Measurements from ENCODE around the gene SLC15A4.

DNA sequence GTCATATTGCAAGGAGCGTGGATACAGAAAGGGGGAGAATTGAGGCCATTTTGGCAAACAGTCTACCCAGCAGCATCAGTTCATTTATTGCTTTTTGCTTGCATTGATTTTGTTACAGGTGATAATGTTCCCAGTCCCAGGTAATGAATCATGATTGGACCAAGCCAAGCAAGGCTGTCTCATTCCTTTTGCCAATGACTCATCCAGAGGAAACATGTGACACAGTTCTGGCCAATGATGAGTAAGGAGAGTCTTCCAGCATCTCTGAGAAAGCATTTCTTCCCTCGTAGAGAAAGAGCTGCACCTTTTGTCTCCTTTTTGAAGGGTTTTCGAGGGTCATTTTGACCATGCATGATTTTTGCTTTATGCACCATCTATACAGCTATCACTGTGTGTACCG lies 68.2 kb downstream of the SLC15A4 start:
- TF ChIP-seq SMC3 (IDR thresholded peaks at IDR 0.05; ENCODE audit: low read depth, low read length): no peak
- TF ChIP-seq CTCF (conservative IDR thresholded peaks at IDR 0.05; ENCODE audit: low read depth, low read length): no peak
- TF ChIP-seq MXI1 (IDR thresholded peaks at IDR 0.05; ENCODE audit: borderline replicate concordance, low read depth, low read length): no peak
- TF ChIP-seq POLR2A (IDR thresholded peaks at IDR 0.05; ENCODE audit: low read depth, low read length): no peak
- no peak for TF ChIP-seq BHLHE40 (IDR thresholded peaks at IDR 0.05; ENCODE audit: low read depth, low read length)
- no peak for TF ChIP-seq RAD21 (IDR thresholded peaks at IDR 0.05; ENCODE audit: low read length)
- no peak for TF ChIP-seq RCOR1 (IDR thresholded peaks at IDR 0.05; ENCODE audit: insufficient replicate concordance, low read length)
- no peak for TF ChIP-seq MAZ (IDR thresholded peaks at IDR 0.05; ENCODE audit: borderline replicate concordance, low read depth, low read length)
- no peak for TF ChIP-seq ELK1 (IDR thresholded peaks at IDR 0.05; ENCODE audit: borderline replicate concordance, low read depth, low read length)
- TF ChIP-seq RFX5 (IDR thresholded peaks at IDR 0.05; ENCODE audit: low read depth, low read length): no peak
- TF ChIP-seq CEBPB (IDR thresholded peaks at IDR 0.05; ENCODE audit: low read depth, low read length): no peak
- no peak for TF ChIP-seq NFE2L2 (IDR thresholded peaks at IDR 0.05; ENCODE audit: low read depth, low read length)
- TF ChIP-seq, protein P1, sequence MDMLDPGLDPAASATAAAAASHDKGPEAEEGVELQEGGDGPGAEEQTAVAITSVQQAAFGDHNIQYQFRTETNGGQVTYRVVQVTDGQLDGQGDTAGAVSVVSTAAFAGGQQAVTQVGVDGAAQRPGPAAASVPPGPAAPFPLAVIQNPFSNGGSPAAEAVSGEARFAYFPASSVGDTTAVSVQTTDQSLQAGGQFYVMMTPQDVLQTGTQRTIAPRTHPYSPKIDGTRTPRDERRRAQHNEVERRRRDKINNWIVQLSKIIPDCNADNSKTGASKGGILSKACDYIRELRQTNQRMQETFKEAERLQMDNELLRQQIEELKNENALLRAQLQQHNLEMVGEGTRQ (IDR thresholded peaks at IDR 0.05; ENCODE audit: low read depth, low read length): no peak
- TF ChIP-seq CHD1 (IDR thresholded peaks at IDR 0.05; ENCODE audit: low read depth, low read length): no peak

Measured in IMR-90 (cell line).